Keratinocyte (primary cell): ENCODE results near the gene IGSF6. TPM values are rescaled to one million over a fixed set of nuclear protein-coding genes. Genes with fewer than 3 reads are reported as not detected.

Source experiments
- DNase-seq: peaks from one replicate; pipeline ENCODE4 v3.0.0-alpha.2; 2011; ENCODE audit warnings: low read depth, missing footprints, low spot score
- FAIRE-seq: peaks from 2 replicates; lab custom pipeline; 2011; peaks lifted over from hg19 to GRCh38; lab: Jason Lieb, UNC
- H2AFZ ChIP-seq: 2 replicates; pipeline ENCODE4 v1.6.0; 2012; ENCODE audit warnings: low read length, control low read depth, inconsistent platforms; ENCODE audit not compliant: control insufficient read depth
- H3K27ac ChIP-seq: 2 replicates; pipeline ENCODE4 v1.5.1; 2011; ENCODE audit warnings: low read length; ENCODE audit not compliant: control insufficient read depth, insufficient read depth
- H3K27me3 ChIP-seq: 3 replicates; pipeline ENCODE4 v1.6.0; 2011; ENCODE audit warnings: low read length; ENCODE audit not compliant: control insufficient read depth, insufficient read depth; ENCODE audit errors: extremely low read depth
- H3K36me3 ChIP-seq, 2 experiments: 2 replicates in 1 of 2; 3 replicates in 1 of 2; pipeline ENCODE4 v1.5.1; 2011; ENCODE audit warnings: low read length in 2 of 2, mild to moderate bottlenecking in 1 of 2; ENCODE audit not compliant: control insufficient read depth in 2 of 2, insufficient read depth in 2 of 2; ENCODE audit errors: extremely low read depth in 1 of 2
- H3K4me1 ChIP-seq: 3 replicates; pipeline ENCODE4 v1.5.1; 2011; ENCODE audit warnings: low read length; ENCODE audit not compliant: control insufficient read depth, insufficient read depth; ENCODE audit errors: extremely low read depth
- H3K4me2 ChIP-seq: 3 replicates; pipeline ENCODE4 v1.6.0; 2011; ENCODE audit warnings: low read depth, low read length; ENCODE audit not compliant: control insufficient read depth, insufficient read depth; ENCODE audit errors: extremely low read depth
- H3K4me3 ChIP-seq, 3 experiments: fragments of 200-600 bp in 1 of 3; sonication (generic) in 1 of 3; 2 replicates in 2 of 3; 3 replicates in 1 of 3; pipeline ENCODE4 v1.5.1; 2011 to 2016; ENCODE audit warnings: low read length in 3 of 3, mild to moderate bottlenecking in 3 of 3, control low read depth in 2 of 3, inconsistent platforms in 1 of 3, low read depth in 1 of 3, mixed read lengths in 1 of 3, mixed run types in 1 of 3, moderate library complexity in 1 of 3; ENCODE audit not compliant: control insufficient read depth in 2 of 3, insufficient read depth in 2 of 3; ENCODE audit errors: extremely low read depth in 1 of 3
- H3K79me2 ChIP-seq: 2 replicates; pipeline ENCODE4 v1.6.0; 2012; ENCODE audit warnings: low read length; ENCODE audit not compliant: control insufficient read depth, insufficient read depth
- H3K9ac ChIP-seq: 3 replicates; pipeline ENCODE4 v1.6.0; 2011; ENCODE audit warnings: low read length; ENCODE audit not compliant: control insufficient read depth, insufficient read depth; ENCODE audit errors: extremely low read depth
- H3K9me1 ChIP-seq: 3 replicates; pipeline ENCODE4 v1.6.0; 2011; ENCODE audit warnings: low read length; ENCODE audit not compliant: control insufficient read depth, insufficient read depth; ENCODE audit errors: extremely low read depth
- H3K9me3 ChIP-seq: 2 replicates; pipeline ENCODE4 v1.5.1; 2012; ENCODE audit warnings: low read depth, low read length; ENCODE audit not compliant: control insufficient read depth
- H4K20me1 ChIP-seq: 3 replicates; pipeline ENCODE4 v1.6.0; 2011; ENCODE audit warnings: low read length; ENCODE audit not compliant: control insufficient read depth, insufficient read depth; ENCODE audit errors: extremely low read depth
- EZH2 ChIP-seq: IDR thresholded peaks from one replicate; pipeline ENCODE4 v1.6.1; 2012; ENCODE audit warnings: inconsistent platforms, mild to moderate bottlenecking, low read length, moderate library complexity
- dilution Hi-C: fragments of 300-500 bp; cut with MboI; formaldehyde crosslinking; loops from one replicate; pipeline ENCODE4 v1.7.0; 2020; ENCODE audit warnings: low sequenced_read_pairs; ENCODE audit not compliant: extremely low pct_ligation_motif_present
- polyA plus RNA-seq, 5 experiments: library from polyadenylated mRNA; depleted of rRNA in 3 of 5; stranded (reverse) in 3 of 5; stranded (forward) in 1 of 5; unstranded in 1 of 5; fragments of >200 nt; gene quantifications; 1 replicate in 1 of 5; 2 replicates in 3 of 5; 3 replicates in 1 of 5; pipeline versions ENCODE4 v1.2.1 to v1.2.3, GENCODE V29; 2011 to 2012; ENCODE audit warnings: missing spikeins in 2 of 5, low read depth in 1 of 5, low replicate concordance in 1 of 5
- TF ChIP-seq, protein P1 (sequence below), 3 experiments: IDR thresholded peaks in 1 of 3; conservative IDR thresholded peaks in 1 of 3; optimal IDR thresholded peaks in 1 of 3; 2 replicates in 2 of 3; 3 replicates in 1 of 3; pipeline versions ENCODE3 to v1.5.1; 2011; ENCODE audit warnings: low read length in 3 of 3, mild to moderate bottlenecking in 3 of 3, moderate library complexity in 2 of 3, control low read depth in 1 of 3, inconsistent platforms in 1 of 3; ENCODE audit not compliant: insufficient read depth in 2 of 3; ENCODE audit errors: extremely low read depth in 1 of 3

IGSF6 gene
- polyA plus RNA-seq, 1 donor (not counting 4 experiments of a cell fraction or from before 2014, with no cell fraction given), result not detected

DNA sequence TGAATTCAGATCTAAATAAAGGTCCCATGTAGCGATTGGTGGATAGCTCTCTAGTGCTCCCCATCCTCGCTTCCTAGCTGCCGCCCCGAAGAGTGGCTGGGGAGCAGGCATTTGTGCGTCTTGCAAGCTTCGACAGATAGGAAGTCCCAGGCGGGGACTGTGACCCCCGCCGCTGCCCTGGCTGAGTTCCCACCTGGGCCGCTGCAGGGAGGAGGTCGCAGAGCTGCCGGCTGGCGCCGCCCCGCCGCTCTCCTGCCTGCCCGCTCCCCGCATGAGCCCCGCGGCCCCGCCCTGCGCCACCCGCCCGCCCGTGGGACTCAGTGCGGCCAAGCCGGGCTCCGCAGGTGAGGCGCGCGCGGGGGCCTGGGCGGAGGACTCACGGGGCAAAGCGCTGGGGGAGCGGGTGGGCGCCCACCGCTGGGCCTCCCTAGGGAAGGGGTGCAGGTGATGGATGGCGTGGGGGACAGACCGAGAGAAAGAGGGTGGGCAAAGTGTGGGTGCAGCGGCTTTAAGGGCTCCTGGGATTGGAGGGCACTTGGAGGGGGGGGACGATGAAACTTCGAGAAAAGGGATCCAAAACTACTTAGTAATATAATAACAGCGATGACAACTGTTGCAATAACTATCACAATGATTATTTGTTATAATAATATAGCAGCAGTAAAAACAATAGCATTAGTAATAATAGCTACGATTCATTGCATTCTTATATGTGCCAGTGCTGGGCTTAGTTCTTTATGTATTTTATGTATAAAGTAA is 11.7 kb upstream of the IGSF6 start, which contains the start of gene OTOA:
TSS of gene OTOA (plus strand) at position 80 of the 759 bp plus-strand sequence. CDS start 14,547 bp downstream, outside the sequence.
- TF ChIP-seq, protein P1, sequence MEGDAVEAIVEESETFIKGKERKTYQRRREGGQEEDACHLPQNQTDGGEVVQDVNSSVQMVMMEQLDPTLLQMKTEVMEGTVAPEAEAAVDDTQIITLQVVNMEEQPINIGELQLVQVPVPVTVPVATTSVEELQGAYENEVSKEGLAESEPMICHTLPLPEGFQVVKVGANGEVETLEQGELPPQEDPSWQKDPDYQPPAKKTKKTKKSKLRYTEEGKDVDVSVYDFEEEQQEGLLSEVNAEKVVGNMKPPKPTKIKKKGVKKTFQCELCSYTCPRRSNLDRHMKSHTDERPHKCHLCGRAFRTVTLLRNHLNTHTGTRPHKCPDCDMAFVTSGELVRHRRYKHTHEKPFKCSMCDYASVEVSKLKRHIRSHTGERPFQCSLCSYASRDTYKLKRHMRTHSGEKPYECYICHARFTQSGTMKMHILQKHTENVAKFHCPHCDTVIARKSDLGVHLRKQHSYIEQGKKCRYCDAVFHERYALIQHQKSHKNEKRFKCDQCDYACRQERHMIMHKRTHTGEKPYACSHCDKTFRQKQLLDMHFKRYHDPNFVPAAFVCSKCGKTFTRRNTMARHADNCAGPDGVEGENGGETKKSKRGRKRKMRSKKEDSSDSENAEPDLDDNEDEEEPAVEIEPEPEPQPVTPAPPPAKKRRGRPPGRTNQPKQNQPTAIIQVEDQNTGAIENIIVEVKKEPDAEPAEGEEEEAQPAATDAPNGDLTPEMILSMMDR (optimal IDR thresholded peaks at IDR 0.05 in 1 of 3, IDR thresholded peaks at IDR 0.05 in 1 of 3, conservative IDR thresholded peaks at IDR 0.05 in 1 of 3; ENCODE audit: extremely low read depth in 1 of 3, insufficient read depth in 2 of 3, low read length in 3 of 3), result no peak
- TF ChIP-seq EZH2, result no peak
- H3K4me3 ChIP-seq, result peak within 1 kb of the TSS in 2 of 3 experiments; percentile 8 to 34
- H4K20me1 ChIP-seq, result no peaks in the 10 kb centered on the region
- no peak for DNase-seq
- H3K9me3 ChIP-seq, result no peaks in the 10 kb centered on the region
- no peak within 1 kb of the TSS for H3K27ac ChIP-seq
- H3K36me3 ChIP-seq, result no peaks in the 10 kb centered on the region
- H2AFZ ChIP-seq, result peak within 1 kb of the TSS; percentile 42
- peak within 1 kb of the TSS; percentile 53 for H3K4me2 ChIP-seq
- H3K79me2 ChIP-seq, result no peaks in the 10 kb centered on the region
- no peaks in the 10 kb centered on the region for H3K27me3 ChIP-seq
- H3K9me1 ChIP-seq, result no peaks in the 10 kb centered on the region
- FAIRE-seq, result no peak
- H3K4me1 ChIP-seq, result no peaks in the 10 kb centered on the region
- H3K9ac ChIP-seq, result no peak within 1 kb of the TSS
- dilution Hi-C loops, result no loop called here

DNA sequence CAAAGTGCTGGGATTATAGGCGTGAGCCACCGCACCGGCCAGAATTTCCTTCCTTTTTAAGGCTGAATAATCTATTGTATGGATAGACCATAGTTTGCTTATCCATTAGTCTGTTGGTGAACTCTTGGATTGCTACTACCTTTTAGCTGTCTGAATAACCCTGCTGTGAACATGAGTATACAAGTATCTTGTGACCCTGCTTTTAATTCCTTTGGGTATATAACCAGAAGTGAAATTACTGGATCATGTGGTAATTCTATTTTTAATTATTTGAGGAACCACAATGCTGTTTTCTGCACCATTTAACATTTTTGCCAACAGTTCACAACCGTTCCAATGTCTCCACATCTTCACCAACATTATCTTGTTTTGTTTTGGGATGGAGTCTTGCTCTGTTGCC is 6.7 kb upstream of the IGSF6 start:
- H2AFZ ChIP-seq, result no peak overlapping the region
- no peak for FAIRE-seq
- H3K4me2 ChIP-seq, result no peak overlapping the region
- no peaks in the 10 kb centered on the region for H4K20me1 ChIP-seq
- peaks cover 2 to 4% of the 10 kb centered on the region in 2 experiments for H3K36me3 ChIP-seq
- H3K27ac ChIP-seq, result no peak overlapping the region
- H3K4me1 ChIP-seq, result peaks cover 13% of the 10 kb centered on the region
- dilution Hi-C loops, result no loop called here
- no peak for TF ChIP-seq EZH2
- TF ChIP-seq, protein P1 (optimal IDR thresholded peaks at IDR 0.05 in 1 of 3, IDR thresholded peaks at IDR 0.05 in 1 of 3, conservative IDR thresholded peaks at IDR 0.05 in 1 of 3; ENCODE audit: extremely low read depth in 1 of 3, insufficient read depth in 2 of 3, low read length in 3 of 3), result no peak
- no peak for DNase-seq
- H3K9me3 ChIP-seq, result no peaks in the 10 kb centered on the region
- no peak overlapping the region for H3K4me3 ChIP-seq
- no peaks in the 10 kb centered on the region for H3K9me1 ChIP-seq
- no peak overlapping the region for H3K9ac ChIP-seq
- no peaks in the 10 kb centered on the region for H3K79me2 ChIP-seq
- H3K27me3 ChIP-seq, result no peaks in the 10 kb centered on the region
